ENCODE results near the gene TNFRSF19. TPM values are rescaled to one million over a fixed set of nuclear protein-coding genes. Genes with fewer than 3 reads are reported as not detected.

TNFRSF19 gene
- total RNA-seq, 2 donors from 2014 or later: 21.2 to 74.1 TPM

DNA sequence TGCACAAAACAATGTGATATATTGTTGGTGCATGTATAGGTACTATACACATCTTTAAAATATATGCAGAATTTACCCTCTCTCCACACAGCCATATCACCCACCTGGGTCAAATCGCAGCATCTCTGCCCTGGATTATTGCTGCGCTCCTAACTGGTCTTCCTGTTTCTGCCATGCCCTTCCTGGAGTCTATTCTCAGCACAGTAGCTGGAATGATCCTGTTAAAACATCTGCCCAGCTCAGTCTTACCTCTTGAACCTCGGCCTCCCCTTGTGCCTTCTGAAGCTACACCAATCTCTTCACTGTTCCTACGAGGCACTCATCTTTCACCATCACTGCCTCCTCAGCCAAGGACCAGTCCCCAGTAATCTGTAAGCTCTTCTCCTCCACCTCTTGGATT, 25.5 kb upstream of the TNFRSF19 start:
- H3K36me3 ChIP-seq: no peaks in the 10 kb centered on the region
- intact Hi-C loops (cut with DNase I): no loop called here
- no peaks in the 10 kb centered on the region for H3K27me3 ChIP-seq (replicated peaks; ENCODE audit: insufficient read depth)
- no peaks in the 10 kb centered on the region for H3K4me1 ChIP-seq (replicated peaks)
- H3K27ac ChIP-seq: no peak overlapping the region
- 83% methylated on average over 4 of the region's 4 CpGs for WGBS
- no peaks in the 10 kb centered on the region for H3K9me3 ChIP-seq
- TF ChIP-seq POLR2A (IDR thresholded peaks at IDR 0.05) (no peak), POLR2AphosphoS5 (IDR thresholded peaks at IDR 0.05) (no peak)
- TF ChIP-seq, protein P1, sequence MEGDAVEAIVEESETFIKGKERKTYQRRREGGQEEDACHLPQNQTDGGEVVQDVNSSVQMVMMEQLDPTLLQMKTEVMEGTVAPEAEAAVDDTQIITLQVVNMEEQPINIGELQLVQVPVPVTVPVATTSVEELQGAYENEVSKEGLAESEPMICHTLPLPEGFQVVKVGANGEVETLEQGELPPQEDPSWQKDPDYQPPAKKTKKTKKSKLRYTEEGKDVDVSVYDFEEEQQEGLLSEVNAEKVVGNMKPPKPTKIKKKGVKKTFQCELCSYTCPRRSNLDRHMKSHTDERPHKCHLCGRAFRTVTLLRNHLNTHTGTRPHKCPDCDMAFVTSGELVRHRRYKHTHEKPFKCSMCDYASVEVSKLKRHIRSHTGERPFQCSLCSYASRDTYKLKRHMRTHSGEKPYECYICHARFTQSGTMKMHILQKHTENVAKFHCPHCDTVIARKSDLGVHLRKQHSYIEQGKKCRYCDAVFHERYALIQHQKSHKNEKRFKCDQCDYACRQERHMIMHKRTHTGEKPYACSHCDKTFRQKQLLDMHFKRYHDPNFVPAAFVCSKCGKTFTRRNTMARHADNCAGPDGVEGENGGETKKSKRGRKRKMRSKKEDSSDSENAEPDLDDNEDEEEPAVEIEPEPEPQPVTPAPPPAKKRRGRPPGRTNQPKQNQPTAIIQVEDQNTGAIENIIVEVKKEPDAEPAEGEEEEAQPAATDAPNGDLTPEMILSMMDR (IDR thresholded peaks at IDR 0.05): no peak
- DNase-seq (ENCODE audit: low spot score): no peak
- no peak overlapping the region for H3K4me3 ChIP-seq

DNA sequence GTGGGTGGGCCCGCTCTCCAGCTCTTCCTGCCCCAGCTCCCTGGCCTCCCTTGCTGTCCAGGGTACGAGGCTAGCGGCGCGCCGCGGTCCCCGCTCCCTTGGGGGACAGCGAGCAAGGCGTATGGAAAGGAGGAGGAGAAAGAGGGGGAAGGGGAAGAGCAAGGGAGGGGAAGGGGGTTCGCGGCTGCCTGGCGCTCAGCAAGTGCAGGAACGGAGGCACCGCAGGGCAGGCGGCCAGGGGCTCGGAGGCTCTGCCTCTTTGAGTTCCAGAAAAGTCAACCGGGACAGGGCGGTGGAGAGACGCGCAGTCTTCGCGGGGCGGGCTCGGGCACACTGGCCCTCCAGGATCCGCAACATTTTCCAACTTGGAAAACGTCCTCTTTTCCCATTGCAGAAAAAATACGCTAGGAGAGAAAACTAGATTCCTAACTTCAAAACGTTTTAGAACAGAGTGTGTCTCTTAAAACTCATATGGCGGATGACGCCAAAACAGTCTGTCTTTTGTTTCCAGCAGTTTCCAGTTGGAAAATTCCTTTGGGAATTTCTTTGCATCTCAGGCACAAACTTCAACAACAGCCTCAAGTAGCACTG, 23.1 kb upstream of the TNFRSF19 start:
- Histone ChIP-seq H3K4me3 (peak overlapping the region; percentile 37 to 40), H3K4me1 (replicated peaks) (no peaks in the 10 kb centered on the region), H3K9me3 (no peaks in the 10 kb centered on the region), H3K27ac (peak overlapping the region; percentile 67 to 73), H3K27me3 (replicated peaks; ENCODE audit: insufficient read depth) (no peaks in the 10 kb centered on the region), H3K36me3 (no peaks in the 10 kb centered on the region)
- peak; percentile 19 for DNase-seq (ENCODE audit: low spot score)
- TF ChIP-seq, protein P1 (IDR thresholded peaks at IDR 0.05): no peak
- TF ChIP-seq POLR2A (IDR thresholded peaks at IDR 0.05) (no peak), POLR2AphosphoS5 (IDR thresholded peaks at IDR 0.05) (peak; percentile 11)
- intact Hi-C loops (cut with DNase I): no loop called here
- 2% methylated on average over 31 of the region's 31 CpGs for WGBS

DNA sequence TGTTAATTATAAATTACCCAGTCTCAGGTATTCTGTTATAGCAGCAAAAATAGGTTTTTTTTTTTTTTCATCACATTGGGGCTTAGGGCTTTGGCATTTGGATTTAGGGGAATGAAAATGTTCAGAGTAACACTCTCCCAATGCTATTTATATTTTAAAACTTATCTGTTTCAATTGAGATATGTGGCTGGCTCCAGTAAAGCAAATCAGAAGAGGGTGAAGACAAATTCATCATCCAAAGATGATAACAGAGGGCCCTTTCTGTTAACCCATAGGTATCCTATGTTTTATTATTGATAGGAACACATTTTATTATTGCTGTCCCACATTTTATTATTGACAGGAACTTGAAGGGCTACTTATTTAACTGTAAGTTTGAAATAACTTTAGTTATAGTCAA, 20.5 kb upstream of the TNFRSF19 start:
- Histone ChIP-seq H3K9me3 (no peaks in the 10 kb centered on the region), H3K4me3 (no peak overlapping the region), H3K4me1 (replicated peaks) (no peaks in the 10 kb centered on the region), H3K27me3 (replicated peaks; ENCODE audit: insufficient read depth) (no peaks in the 10 kb centered on the region), H3K27ac (no peak overlapping the region), H3K36me3 (no peaks in the 10 kb centered on the region)
- no peak for DNase-seq (ENCODE audit: low spot score)
- TF ChIP-seq, protein P1 (IDR thresholded peaks at IDR 0.05): no peak
- TF ChIP-seq POLR2A (IDR thresholded peaks at IDR 0.05): no peak
- no peak for TF ChIP-seq POLR2AphosphoS5 (IDR thresholded peaks at IDR 0.05)
- intact Hi-C loops (cut with DNase I): no loop called here

DNA sequence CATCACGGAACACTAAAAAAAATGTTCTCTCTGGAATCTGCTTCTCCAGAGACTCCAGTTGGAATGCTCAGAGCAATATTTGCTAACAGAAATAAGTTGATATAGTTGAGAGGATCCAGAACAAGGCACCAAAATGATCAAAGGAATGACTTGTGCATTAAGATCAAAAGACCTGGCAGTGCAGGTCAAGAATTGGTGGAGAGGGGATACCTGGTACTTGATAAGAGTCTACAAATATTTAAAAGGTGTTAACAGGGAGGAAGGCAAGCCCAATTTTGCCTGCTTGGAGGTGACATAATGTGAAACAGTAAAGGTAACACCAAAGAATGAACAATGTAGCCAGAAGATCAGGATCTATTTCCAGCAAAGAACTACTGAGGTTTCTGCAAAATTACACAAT, 20.0 kb upstream of the TNFRSF19 start:
- no peaks in the 10 kb centered on the region for H3K36me3 ChIP-seq
- intact Hi-C loops (cut with DNase I): no loop called here
- no peaks in the 10 kb centered on the region for H3K9me3 ChIP-seq
- TF ChIP-seq POLR2AphosphoS5 (IDR thresholded peaks at IDR 0.05) (no peak), POLR2A (IDR thresholded peaks at IDR 0.05) (no peak)
- TF ChIP-seq, protein P1 (IDR thresholded peaks at IDR 0.05): no peak
- H3K27me3 ChIP-seq (replicated peaks; ENCODE audit: insufficient read depth): no peaks in the 10 kb centered on the region
- DNase-seq (ENCODE audit: low spot score): no peak
- H3K4me3 ChIP-seq: no peak overlapping the region
- H3K4me1 ChIP-seq (replicated peaks): no peaks in the 10 kb centered on the region
- no peak overlapping the region for H3K27ac ChIP-seq
- 91% methylated on average over 1 of the region's 1 CpG for WGBS

DNA sequence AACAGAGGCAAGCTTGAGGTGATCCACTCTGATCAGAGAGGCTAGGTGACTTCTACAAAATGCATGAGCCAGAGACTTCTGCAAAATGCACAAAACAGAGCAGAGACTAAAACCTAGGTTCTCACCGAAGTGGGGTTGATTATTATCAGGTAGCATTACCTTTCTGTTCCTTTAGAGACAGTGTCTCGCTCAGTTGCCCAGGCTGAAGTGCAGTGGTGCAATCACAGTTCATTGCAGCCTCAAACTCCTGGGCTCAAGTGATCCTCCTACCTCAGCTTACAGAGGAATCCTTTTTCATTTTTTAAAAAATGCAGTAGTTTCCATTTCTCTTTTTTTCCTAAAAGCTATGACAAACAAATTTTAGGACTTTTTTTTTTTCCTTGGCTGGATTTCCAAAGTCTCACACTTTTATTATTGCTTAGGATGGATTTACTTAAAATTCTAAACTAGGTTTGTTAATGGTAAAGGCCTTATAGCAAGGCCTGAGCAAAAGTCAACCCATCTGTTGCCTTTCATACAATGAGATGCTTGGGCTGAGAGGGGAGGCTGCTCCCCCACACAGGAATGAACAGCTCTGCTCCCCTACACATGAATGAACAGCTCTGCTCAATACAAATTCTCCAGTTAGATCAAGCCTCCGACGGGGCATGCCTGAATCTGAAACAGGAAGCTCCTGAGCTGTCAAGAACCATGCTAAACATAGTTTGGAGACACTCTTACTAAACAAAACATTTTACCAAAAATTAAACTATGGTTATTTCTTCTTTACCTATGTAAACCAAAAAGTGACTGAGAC, 18.8 kb upstream of the TNFRSF19 start:
- 47% methylated on average over 4 of the region's 4 CpGs for WGBS
- Histone ChIP-seq H3K9me3 (no peaks in the 10 kb centered on the region), H3K27me3 (replicated peaks; ENCODE audit: insufficient read depth) (no peaks in the 10 kb centered on the region), H3K27ac (no peak overlapping the region), H3K36me3 (no peaks in the 10 kb centered on the region), H3K4me3 (no peak overlapping the region), H3K4me1 (replicated peaks) (no peaks in the 10 kb centered on the region)
- intact Hi-C loops (cut with DNase I): no loop called here
- DNase-seq (ENCODE audit: low spot score): no peak
- TF ChIP-seq POLR2AphosphoS5 (IDR thresholded peaks at IDR 0.05) (no peak), POLR2A (IDR thresholded peaks at IDR 0.05) (no peak)
- TF ChIP-seq, protein P1 (IDR thresholded peaks at IDR 0.05): no peak

Data from prostate gland (tissue), 2 donors.